Endometrial microvascular endothelial cells (primary cell): ENCODE data around the gene CCN5. TPM values are rescaled to one million over a fixed set of nuclear protein-coding genes. Genes with fewer than 3 reads are reported as not detected.
"Not testable (repeated sequence)": the region's sequence is repeated elsewhere in the genome, so short reads cannot be mapped to it uniquely, and the experiment has no call there.

Experiments used
- in situ Hi-C: cut with HindIII; loops from 2 replicates; pipeline ENCODE4 v1.10.0; 2017; ENCODE audit warnings: low sequenced_read_pairs, low pct_unique_long_range_greater_than_20kb; ENCODE audit errors: inconsistent ontology term
- total RNA-seq: library from RNA; depleted of rRNA; stranded (reverse); fragments of >200 nt; gene quantifications from one replicate; pipeline ENCODE4 v1.2.3, GENCODE V29; 2015; ENCODE audit errors: inconsistent ontology term

Gene CCN5
- total RNA-seq, 1 donor from 2014 or later, result not detected

DNA sequence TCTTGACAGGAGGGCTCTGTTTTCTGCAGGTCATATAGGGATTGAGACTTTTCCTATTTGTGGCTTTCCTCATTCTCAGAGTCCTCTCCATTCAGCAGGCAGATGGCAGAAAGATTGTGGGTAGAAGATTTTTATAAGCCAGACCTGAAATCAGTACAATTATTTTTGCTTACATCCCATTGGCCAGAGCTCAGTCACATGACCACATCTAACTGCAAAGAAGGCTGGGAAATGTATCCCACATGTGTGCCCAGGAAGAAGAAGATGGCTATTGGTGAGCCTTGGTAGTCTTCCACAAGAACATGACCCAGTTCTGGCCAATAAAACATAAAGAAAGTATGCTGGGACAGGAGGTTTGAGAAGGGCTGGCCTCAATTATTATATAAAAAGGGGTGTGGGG, 21.5 kb upstream of the CCN5 start:
- in situ Hi-C loops, result no loop called here

DNA sequence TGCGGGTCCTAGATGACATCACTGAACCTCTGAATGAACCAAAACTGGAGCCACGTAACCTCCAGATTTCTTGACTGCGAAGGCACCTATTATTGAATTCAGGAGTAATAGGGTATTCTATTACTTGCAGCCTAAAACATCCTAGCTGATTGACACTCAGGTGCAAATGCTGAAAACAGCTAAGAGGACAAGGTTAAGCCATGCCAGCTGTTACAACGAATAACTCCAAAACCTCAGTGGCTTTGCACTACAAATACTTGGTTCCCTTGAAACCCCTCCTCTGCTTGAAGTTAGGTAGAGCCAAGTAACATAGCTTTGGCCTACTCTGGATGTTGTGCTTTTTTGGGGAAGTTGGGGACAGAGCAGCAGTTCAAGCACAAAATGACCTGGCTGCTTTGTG, 21.0 kb upstream of the CCN5 start:
- in situ Hi-C loops, result no loop called here

DNA sequence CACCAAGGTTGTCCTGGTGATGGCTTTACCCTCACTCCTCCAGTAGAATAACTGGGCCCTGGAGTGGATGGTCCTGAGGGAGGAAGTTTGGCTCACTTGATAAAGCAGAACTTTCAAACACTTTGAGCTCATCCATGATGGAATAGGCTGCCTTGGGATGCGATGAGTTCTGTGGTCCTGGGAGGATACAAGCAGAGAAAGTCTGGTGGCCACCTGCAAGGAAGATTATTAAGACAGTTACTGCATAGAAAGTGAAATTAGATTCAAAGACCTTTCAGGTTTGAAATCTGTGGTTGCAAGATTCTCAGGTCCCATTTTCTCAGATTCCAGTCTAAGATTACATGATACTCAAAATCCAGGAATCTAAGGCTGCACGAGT, 19.9 kb upstream of the CCN5 start:
- in situ Hi-C loops, result no loop called here

DNA sequence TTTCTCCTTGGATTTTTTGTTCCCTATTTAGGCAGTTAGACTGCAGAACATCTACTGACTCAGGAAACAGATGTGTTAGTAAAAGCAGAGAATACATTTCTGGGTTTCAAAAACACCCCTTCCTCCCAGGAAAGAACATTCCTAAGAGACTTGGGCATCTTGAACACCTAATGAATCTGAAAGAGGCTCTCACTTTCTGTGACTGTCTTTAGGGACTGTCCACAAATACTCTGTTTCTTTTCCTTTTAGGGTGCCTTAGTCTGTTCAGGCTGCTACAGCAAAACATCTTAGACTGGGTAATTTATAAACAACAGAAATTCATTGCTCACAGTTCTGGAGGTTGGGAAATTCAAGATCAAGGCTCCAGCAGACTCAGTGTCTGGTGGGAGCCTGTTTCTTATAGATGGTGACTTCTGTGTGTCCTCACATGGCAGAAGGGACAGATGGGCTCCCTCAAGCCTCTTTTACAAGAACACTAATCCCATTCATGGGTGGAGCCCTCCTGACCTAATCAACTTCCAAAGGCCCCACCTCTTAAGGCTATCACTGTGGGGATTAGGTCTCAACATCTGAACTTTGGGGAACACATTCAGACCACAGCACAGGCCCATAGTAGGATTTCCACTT, 19.4 kb upstream of the CCN5 start:
- in situ Hi-C loops, result no loop called here

DNA sequence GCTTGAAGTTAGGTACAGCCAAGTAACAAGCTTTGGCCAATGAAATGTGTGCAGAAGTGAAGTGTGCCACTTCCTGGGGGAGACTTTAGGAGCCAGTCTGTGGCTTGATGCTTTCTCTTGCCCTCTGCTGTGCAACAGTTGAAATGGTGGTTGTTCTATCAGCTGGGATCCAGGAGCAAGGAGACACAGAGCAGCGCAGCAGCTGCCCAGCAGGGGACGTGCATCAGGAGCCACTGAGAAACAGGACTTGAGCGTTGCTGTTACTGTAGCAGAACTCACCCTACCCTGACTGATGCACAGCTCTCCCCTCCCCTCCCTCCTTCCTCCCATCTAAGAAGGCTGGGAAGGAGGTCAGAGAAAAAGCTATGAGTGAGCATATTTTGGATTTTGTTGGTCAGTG, 18.9 kb upstream of the CCN5 start:
- in situ Hi-C loops, result no loop called here

DNA sequence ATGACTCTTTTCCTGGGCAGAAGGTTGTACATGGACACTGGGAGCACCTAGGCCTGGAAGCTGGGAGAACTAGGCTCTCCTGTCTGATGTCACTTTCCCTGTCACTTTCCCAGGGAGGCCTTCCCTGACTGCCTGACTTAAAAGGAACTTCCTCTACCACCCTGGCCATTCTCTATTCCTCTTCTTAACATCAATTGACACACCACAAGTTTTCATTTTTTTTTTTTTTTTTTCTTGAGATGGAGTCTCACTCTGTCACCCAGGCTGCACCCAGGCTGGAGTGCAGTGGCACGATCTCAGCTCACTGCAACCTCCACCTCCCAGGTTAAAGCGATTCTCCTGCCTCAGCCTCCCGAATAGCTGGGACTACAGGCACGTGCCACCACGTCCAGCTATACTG, 18.1 kb upstream of the CCN5 start:
- in situ Hi-C loops, result not testable (repeated sequence)

DNA sequence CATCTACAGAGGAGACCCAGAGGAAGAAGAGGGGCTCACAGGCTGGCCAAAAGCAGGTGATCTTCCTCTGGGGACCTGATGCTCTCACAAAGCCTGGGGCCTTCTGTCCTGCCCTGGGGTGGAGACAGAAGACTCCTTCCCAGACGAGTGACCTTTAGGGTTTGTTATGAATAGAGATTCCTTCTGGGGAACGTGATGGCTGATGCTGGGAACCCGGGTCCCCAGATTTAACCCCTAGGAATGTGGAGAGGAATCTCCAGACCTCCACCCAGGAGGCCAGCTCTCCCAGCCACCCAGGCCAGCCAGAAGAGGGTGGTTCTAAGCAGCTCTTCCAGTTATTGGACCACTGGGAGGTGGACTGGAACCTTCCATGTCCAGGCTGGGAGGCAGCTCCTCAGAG, 16.8 kb upstream of the CCN5 start:
- in situ Hi-C loops, result no loop called here

DNA sequence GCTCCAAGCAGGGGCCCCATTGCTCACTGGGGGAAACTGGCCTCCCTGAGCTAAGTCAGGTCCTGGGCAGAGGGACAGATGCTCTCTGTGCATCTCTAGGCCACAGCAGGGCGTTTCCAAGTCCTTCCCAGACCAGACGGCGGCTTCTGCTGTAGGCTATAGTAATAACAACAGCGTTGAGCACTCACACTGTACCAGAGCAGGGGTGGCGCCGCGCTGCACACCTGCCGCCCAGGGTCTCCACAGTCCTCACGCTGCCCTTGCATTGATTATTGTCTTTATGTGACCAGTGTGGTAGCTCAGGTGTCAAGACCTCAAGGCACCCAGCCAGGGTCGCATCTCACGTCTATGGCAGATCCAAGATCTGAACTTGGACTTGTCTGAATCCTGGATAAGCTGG, 14.9 kb upstream of the CCN5 start:
- in situ Hi-C loops, result no loop called here

DNA sequence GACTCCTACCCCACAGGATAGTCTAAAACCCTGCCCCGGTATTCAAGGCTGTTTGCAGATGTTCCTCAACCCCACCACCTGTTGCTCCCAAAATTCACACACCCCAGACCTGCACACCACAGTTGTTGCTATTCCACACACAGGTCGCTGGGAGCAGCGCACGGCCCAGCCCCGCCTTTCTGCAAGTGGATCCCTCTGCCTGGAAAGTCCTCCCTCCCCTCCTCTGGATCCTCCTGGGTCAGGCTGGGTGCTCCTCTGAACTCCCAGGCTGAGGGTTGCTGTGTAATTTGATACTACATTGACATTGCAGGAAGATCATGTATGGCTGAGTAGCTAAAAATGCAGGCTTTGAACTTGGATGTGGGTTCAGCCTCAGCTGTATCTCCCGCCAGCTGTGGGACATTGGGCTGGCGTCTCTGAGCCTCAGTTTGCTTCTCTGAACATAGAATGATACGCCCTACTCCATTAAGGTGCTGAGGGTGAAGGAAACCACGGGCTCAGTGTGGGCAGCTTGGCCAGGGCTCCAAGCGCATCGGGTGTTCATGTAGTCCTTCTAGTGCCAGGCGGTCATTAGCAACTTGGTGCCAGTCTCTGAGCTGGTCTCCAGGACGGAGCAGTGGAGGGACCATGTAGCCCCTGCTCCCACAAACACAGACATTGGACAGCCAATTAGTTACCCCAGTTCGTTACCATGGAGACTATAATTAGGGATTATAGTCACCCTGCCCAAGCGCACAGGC, 13.9 kb upstream of the CCN5 start:
- in situ Hi-C loops, result no loop called here

DNA sequence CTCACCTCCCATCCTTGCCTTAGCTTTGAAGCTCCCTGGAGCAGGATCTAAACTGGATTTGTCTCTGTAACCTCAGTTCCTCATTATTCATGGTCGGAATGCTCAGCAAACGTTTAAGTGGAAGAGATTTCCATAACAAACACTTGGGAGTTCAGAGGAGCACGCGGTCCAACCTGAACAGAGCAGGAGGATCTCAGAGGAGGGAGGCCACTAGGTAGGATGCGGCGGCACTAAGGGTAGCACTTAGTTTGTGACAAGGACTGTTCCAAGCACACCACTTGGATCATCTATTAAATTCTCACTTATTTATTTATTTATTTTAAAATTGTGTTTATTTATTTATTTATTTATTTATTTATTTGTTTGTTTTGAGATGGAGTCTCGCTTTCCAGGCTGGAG, 13.3 kb upstream of the CCN5 start:
- in situ Hi-C loops, result no loop called here

DNA sequence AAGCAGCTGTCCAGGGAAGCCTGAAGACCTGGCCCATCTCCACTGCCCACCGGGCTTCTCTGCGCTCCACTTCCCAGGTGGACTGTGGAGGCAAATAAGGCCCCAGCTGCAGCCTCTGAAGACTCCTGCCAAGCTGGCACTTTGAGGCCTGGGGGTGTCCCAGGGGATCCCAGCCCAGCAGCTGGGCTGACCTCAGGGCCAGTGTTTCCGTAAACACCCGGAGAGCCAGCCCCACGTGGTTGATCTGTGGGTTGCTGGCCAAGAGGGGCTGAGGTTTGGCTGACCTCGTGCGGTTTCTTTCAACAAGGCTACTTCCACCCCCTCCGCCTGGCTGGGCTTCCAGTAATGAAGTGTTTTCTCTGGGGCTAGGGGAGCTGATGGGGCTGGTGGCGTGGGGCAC, 12.4 kb upstream of the CCN5 start:
- in situ Hi-C loops, result no loop called here

DNA sequence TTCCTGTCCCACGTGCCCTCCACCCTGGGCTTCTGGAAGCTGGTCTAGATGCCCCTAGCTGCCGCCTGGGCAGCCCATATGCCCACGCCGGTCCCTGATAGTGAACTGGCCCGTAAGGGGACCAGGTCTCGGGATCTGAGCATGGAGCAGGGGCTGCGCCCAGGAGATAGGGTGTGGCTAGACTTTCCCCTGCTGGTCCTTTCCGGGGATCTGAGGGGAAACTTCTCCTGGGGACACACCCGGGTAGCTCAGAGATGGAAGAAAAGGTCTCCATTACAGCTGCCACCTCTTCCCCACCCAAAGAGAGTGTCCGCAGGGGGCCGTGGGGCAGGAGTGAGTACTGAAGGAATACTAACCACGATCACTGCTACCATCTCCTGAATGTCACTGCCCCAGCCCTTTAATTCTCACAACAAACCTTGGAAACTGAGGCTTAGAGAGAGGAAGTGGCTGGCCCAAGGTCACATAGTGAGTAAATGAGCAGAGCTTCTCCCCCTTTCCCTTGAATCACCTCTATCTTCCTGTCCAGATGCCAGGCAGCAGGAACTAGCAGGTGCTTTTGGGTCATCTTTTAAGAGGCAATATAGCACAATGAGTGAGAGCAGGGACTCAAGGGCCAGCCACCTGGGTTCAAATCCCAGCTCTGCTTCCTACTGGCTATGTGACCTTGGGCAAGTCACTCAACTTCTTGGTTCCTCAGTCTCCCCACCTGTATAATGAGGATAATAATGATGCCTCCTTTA, 11.8 kb upstream of the CCN5 start:
- in situ Hi-C loops, result no loop called here

DNA sequence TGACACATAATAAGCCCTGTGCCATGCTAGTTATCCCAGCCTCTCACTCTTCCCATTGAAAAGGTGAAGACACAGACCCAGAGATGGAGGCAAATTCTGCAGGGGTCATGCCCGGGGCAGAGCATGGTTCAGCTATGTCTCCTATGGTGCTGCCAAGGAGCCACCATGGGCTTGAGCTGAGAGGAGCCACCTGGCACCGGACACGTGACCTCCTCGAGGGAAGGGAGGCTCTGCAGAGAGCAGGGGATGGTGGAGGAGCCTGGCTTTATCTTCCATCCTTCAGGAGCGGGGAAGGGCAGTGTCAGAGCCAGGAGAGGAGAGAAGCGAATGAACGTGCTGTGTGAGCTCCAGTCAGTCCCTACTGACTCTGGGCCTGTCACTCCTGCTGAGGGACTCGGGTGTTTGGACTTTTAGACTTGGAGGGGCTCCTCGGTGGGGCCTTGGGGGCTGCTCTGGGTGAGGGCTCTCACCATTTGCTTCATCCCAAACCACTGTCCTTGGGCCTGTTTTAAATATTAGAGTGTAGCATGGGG, 11.1 kb upstream of the CCN5 start:
- in situ Hi-C loops, result no loop called here

DNA sequence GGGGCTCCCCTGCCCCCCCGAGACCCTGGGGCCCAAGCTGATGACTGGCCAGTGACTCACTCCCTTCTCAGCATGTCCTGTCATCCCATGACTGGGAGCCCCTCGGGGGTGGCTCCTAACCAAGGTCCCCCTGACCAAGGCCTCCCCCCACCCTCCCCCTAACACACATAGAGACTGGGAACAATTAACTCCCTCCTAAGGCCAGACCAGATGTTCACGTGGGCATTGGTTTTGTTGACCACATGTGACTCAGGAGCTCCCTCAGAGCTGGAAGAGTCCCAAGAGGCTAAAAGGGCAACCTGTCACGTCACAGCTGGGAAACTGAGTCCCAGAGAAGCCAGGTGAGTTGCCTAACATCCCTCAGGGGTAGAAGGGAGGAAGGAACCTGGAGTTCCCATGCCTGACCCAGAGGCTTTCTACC, 10.6 kb upstream of the CCN5 start:
- in situ Hi-C loops, result no loop called here

DNA sequence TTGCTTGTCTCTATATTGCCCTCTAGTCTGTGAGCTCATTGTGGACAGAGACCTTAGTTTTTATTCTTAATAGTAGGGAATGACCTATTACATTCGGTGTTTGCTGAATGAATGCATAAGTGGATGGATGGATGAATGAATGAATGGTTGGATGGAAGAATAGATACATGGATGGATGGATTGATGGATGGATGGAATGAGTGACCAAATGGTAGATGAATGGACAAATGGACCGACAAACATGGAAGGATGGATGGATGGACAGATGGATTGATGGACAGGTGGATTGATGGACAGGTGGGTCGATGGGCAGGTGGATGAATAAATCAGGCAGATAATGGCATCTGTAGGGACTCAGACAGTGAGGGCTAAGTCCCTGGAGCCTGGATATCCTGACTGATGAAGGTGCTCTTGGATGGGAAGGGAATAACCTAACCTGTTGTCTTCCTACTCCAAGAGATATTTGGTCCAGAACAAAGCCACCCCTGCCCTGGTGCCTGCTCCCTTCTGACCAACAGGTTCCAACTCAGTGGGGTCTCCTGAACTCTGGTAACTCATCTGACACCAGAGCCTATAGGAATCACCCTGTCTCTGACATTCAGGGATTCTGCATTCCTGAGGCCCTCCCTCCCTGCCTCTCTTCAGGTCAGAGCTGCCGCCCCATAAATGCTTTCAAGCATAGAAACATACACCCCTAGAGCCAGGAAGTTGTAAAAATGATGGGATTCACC, 9.6 kb upstream of the CCN5 start:
- in situ Hi-C loops, result no loop called here

DNA sequence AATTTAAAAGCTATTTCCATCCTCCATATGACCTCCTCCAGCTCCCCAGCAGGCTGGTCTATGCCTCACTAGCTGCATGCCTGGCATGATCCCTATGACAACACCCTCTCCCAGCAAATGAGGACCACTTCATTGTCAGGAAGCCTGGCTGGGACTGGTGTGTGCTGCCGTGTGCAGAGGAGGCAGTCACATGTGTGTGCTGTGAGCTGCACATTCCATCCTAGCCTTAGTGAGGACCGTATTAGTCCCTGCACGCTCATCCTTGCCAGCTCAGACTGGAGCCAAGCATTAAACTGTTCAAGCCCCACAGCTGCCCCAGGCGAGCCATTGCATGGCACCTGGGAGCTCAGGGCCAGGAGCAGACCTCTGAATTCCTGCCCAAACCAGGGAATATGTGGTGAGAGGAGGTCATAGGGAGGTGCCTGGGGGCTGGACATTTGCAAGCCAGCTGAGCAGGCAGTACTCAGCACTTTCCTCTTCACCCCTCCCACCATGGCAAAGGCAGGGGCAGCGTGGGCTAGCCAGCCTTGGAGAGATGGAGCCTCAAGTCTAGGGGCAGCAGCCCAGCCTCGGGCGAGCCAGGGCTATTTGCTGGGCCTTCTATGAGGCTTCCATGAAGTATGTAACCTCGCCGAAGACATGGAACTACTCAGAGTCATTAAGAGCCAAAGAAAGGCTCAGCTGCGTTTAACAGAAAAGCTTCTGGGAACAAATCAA, 8.7 kb upstream of the CCN5 start:
- in situ Hi-C loops, result no loop called here

DNA sequence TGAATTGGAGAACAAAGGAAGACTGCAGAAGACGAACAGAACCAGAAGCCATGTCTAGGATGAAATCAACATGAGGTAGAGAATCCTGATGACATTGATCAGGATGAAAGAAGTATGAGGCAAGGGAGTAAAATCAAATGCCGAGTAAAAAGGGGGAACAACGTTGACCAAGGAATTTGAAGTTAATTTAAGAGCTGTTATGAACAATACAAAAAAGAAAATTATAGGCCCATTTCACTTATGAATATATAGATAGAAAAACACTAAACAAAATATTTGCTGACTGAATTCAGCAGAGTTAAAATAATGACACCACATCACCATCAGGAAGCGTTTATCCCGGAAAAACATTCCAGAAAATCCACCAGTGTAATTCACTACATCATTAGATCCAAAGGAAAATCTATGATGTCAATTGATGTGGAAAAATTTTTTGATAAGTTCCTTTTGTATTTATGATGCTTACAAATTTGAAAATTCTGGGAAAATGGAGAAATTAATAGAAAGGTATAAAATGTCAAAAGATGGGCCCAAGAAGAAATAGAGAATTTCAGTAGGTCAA, 8.1 kb upstream of the CCN5 start:
- in situ Hi-C loops, result no loop called here

DNA sequence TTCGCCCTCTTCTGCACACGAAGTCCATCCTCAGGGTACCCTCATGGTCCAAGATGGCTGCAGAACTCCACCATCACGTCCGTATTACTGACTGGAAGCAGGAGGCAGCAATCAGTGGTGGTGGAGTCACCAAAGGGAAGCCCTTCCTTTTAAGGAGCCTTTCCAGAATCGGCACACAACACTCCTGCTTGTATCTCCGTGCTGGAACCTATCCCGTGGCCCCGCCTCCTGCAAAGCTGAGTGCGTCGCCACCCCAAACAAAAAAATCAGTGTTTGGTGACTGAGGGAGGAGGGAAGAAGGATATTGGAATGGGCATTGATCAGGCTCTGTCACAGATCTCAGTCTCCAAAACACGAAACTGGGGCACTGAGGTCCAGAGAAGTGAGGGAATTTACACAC, 5.8 kb upstream of the CCN5 start:
- in situ Hi-C loops, result no loop called here
